Panc1 (cell line): ENCODE data around the gene TBCD. TPM values are rescaled to one million over a fixed set of nuclear protein-coding genes. Genes with fewer than 3 reads are reported as not detected.

Experiments used
- ATAC-seq: fragments of 200-7000 bp; cut with Tn5 transposase; 2 replicates; pipeline ENCODE4 v1.9.1; 2020; ENCODE audit warnings: mild to moderate bottlenecking, moderate library complexity
- BruUV-seq: library from RNA; stranded (reverse); fragments of 400-500 nt; replicated peaks from 2 replicates; lab custom pipeline; 2021; lab: Mats Ljungman, UMichigan
- CTCF ChIA-PET: fragments of 300-600 bp; sonication (Branson Sonifier 250); formaldehyde crosslinking; loops from one replicate; lab custom pipeline; 2022; ENCODE audit warnings: antibody characterized with exemption; lab: Charles Lee
- POLR2A ChIA-PET: fragments of 300-600 bp; sonication (Branson Sonifier 250); formaldehyde crosslinking; loops from one replicate; lab custom pipeline; 2022; ENCODE audit warnings: antibody characterized with exemption; lab: Charles Lee
- DNase-seq: peaks from one replicate; pipeline ENCODE4 v3.0.0-alpha.2; 2010; ENCODE audit warnings: low read depth, low spot score
- H3K27ac ChIP-seq: 2 replicates; pipeline ENCODE4 v1.5.1; 2011; ENCODE audit warnings: mild to moderate bottlenecking, low read length, inconsistent platforms
- H3K27me3 ChIP-seq: fragments of 200-500 bp; sonication (Bioruptor generic); 2 replicates; pipeline ENCODE4 v1.6.0; 2014; ENCODE audit warnings: low read length, inconsistent platforms; ENCODE audit not compliant: control insufficient read depth, insufficient read depth
- H3K36me3 ChIP-seq: fragments of 200-500 bp; sonication (Bioruptor generic); 2 replicates; pipeline ENCODE4 v1.5.1; 2014; ENCODE audit warnings: inconsistent platforms, mild to moderate bottlenecking, low read length, moderate library complexity; ENCODE audit not compliant: control insufficient read depth, insufficient read depth
- H3K4me1 ChIP-seq: 2 replicates; pipeline ENCODE4 v1.5.1; 2011; ENCODE audit warnings: inconsistent platforms, mild to moderate bottlenecking, low read length, moderate library complexity; ENCODE audit not compliant: control insufficient read depth, insufficient read depth
- H3K4me3 ChIP-seq, 2 experiments: 2 replicates each; pipeline ENCODE4 v1.5.1; 2011 to 2012; ENCODE audit warnings: low read depth in 2 of 2, low read length in 2 of 2, mild to moderate bottlenecking in 2 of 2, inconsistent platforms in 1 of 2, moderate library complexity in 1 of 2
- H3K9me3 ChIP-seq: fragments of 200-500 bp; sonication (Bioruptor generic); 2 replicates; pipeline ENCODE4 v1.5.1; 2014; ENCODE audit warnings: low read depth, mild to moderate bottlenecking, inconsistent platforms, low read length, moderate library complexity; ENCODE audit not compliant: control insufficient read depth, insufficient read depth
- CTCF ChIP-seq: fragments of 450-650 bp; IDR thresholded peaks from 2 replicates; pipeline ENCODE4 v1.5.1; 2017; ENCODE audit warnings: mild to moderate bottlenecking
- POLR2AphosphoS5 ChIP-seq: IDR thresholded peaks from 2 replicates; pipeline ENCODE4 v1.6.1; 2012; ENCODE audit warnings: mild to moderate bottlenecking, low read depth, low read length, moderate library complexity
- SIN3A ChIP-seq: IDR thresholded peaks from 2 replicates; pipeline ENCODE4 v1.6.1; 2012; ENCODE audit warnings: low read depth, mild to moderate bottlenecking, low read length, moderate library complexity, borderline replicate concordance; ENCODE audit not compliant: insufficient read depth
- TCF7L2 ChIP-seq: IDR thresholded peaks from 2 replicates; pipeline ENCODE4 v1.6.1; 2011; ENCODE audit warnings: mild to moderate bottlenecking, low read depth, low read length, inconsistent platforms
- in situ Hi-C: cut with HindIII; loops from 2 replicates; pipeline ENCODE4 v1.10.0; 2016; ENCODE audit warnings: low sequenced_read_pairs, low pct_unique_long_range_greater_than_20kb
- intact Hi-C: fragments of 100-400 bp; cut with micrococcal nuclease; formaldehyde crosslinking; loops from one replicate; pipeline ENCODE4 v1.10.0; 2022; ENCODE audit not compliant: unreplicated experiment
- total RNA-seq: library from RNA; stranded (reverse); gene quantifications from one replicate; pipeline ENCODE4 v1.2.1, GENCODE V29; 2021; ENCODE audit not compliant: unreplicated experiment
- TF ChIP-seq, protein P1 (sequence below), 2 experiments: IDR thresholded peaks; 2 replicates each; pipeline ENCODE4 v1.6.1; 2011 to 2012; ENCODE audit warnings: low read depth in 2 of 2, control low read depth in 1 of 2, low read length in 1 of 2, mild to moderate bottlenecking in 1 of 2, moderate library complexity in 1 of 2; ENCODE audit not compliant: insufficient read depth in 1 of 2

The TBCD gene
- total RNA-seq, 1 experiment from 2014 or later, result 186 TPM

GRCh38 chr17:82756166-82756565 lies 4.3 kb downstream of the TBCD start:
- Histone ChIP-seq H3K36me3 (peaks cover 7% of the 10 kb centered on the region), H3K27me3 (no peaks in the 10 kb centered on the region), H3K4me3 (no peak overlapping the region), H3K9me3 (no peaks in the 10 kb centered on the region), H3K27ac (peak overlapping the region; percentile 91; the same call in 1 of the 2 replicates), H3K4me1 (peaks cover 24% of the 10 kb centered on the region)
- no TSS peak for BruUV-seq
- ATAC-seq, result no peak
- TF ChIP-seq SIN3A (no peak), POLR2AphosphoS5 (no peak), TCF7L2 (no peak), CTCF (no peak)
- TF ChIP-seq, protein P1, sequence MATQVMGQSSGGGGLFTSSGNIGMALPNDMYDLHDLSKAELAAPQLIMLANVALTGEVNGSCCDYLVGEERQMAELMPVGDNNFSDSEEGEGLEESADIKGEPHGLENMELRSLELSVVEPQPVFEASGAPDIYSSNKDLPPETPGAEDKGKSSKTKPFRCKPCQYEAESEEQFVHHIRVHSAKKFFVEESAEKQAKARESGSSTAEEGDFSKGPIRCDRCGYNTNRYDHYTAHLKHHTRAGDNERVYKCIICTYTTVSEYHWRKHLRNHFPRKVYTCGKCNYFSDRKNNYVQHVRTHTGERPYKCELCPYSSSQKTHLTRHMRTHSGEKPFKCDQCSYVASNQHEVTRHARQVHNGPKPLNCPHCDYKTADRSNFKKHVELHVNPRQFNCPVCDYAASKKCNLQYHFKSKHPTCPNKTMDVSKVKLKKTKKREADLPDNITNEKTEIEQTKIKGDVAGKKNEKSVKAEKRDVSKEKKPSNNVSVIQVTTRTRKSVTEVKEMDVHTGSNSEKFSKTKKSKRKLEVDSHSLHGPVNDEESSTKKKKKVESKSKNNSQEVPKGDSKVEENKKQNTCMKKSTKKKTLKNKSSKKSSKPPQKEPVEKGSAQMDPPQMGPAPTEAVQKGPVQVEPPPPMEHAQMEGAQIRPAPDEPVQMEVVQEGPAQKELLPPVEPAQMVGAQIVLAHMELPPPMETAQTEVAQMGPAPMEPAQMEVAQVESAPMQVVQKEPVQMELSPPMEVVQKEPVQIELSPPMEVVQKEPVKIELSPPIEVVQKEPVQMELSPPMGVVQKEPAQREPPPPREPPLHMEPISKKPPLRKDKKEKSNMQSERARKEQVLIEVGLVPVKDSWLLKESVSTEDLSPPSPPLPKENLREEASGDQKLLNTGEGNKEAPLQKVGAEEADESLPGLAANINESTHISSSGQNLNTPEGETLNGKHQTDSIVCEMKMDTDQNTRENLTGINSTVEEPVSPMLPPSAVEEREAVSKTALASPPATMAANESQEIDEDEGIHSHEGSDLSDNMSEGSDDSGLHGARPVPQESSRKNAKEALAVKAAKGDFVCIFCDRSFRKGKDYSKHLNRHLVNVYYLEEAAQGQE (IDR thresholded peaks at IDR 0.05; ENCODE audit: insufficient read depth in 1 of 2, low read depth in 2 of 2, low read length in 1 of 2), result no peak
- POLR2A ChIA-PET, result no interaction called here
- intact Hi-C loops, result no loop called here
- CTCF ChIA-PET, result no interaction called here
- DNase-seq, result no peak
- in situ Hi-C loops, result no loop called here

DNA sequence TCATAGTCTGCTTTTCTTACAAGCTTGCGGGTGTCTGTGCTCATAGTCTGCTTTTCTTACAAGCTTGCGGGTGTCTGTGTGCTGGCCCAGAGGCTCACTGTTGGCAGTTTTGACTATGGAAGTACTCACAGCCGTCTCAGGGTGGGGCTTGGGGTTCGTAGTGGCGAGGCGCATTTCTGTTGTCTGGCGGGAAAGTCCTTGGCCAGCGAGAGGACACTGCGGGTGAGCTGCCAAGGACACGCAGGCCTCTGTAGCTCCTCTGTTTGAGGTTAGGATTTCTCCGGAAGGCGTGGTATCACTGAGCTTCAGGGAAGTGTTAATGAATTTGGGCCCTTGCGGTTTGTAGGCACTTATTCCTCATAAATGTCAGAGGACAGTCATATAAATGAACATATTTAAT lies 13.5 kb downstream of the TBCD start:
- peaks cover 30% of the 10 kb centered on the region for H3K36me3 ChIP-seq
- BruUV-seq, result no TSS peak
- intact Hi-C loops (no loop called here), in situ Hi-C loops (no loop called here)
- H3K4me3 ChIP-seq, result no peak overlapping the region
- ATAC-seq, result no peak
- no peaks in the 10 kb centered on the region for H3K4me1 ChIP-seq
- POLR2A ChIA-PET, result interaction anchor here (0.6 kb wide), 1 partner anchor 102 kb away, joined by 3 read pairs; no protein-coding TSS in a partner anchor
- no peak overlapping the region for H3K27ac ChIP-seq
- H3K27me3 ChIP-seq, result no peaks in the 10 kb centered on the region
- no peak for TF ChIP-seq POLR2AphosphoS5
- no peak for TF ChIP-seq SIN3A
- no peak for TF ChIP-seq TCF7L2
- TF ChIP-seq CTCF, result no peak
- TF ChIP-seq, protein P1 (IDR thresholded peaks at IDR 0.05; ENCODE audit: insufficient read depth in 1 of 2, low read depth in 2 of 2, low read length in 1 of 2), result no peak
- H3K9me3 ChIP-seq, result no peaks in the 10 kb centered on the region
- CTCF ChIA-PET, result interaction anchor here (0.5 kb wide), 1 partner anchor 49 kb away, joined by 11 read pairs; the partner anchor contains the start of gene FN3KRP
- DNase-seq, result no peak
